Measurements from ENCODE around the gene PDIA5.

GRCh38 chr3:123129092-123129491 is 62.3 kb downstream of the PDIA5 start:
- no peak for TF ChIP-seq CTCF (IDR thresholded peaks at IDR 0.05)
- no peak for TF ChIP-seq POLR2A (IDR thresholded peaks at IDR 0.05)
- no peak for TF ChIP-seq EP300 (IDR thresholded peaks at IDR 0.05)

All from upper lobe of left lung (tissue), 4 donors.